K562 (cell line): ENCODE data around the gene SLC4A5. TPM values are rescaled to one million over a fixed set of nuclear protein-coding genes. Genes with fewer than 3 reads are reported as not detected.

ENCODE experiments used
- CHD2 ChIP-seq: IDR thresholded peaks from 2 replicates; pipeline ENCODE4 v1.6.1; 2011; ENCODE audit warnings: low read depth, low read length
- CTCF ChIP-seq, 3 experiments: IDR thresholded peaks in 2 of 3; conservative IDR thresholded peaks in 1 of 3; 2 replicates each; pipeline ENCODE4 v1.5.1; 2011 to 2012; ENCODE audit warnings: low read length in 3 of 3, mild to moderate bottlenecking in 3 of 3, control low read depth in 2 of 3, improper control_type of control experiment in 1 of 3, inconsistent platforms in 1 of 3, low read depth in 1 of 3, mixed read lengths in 1 of 3, moderate library complexity in 1 of 3; ENCODE audit not compliant: insufficient read depth in 2 of 3
- ESRRB ChIP-seq: fragments of 250-450 bp; sonication (Bioruptor Pico); IDR thresholded peaks from 2 replicates; pipeline ENCODE4 v1.5.0; 2020; ENCODE audit warnings: mild to moderate bottlenecking, moderate library complexity, borderline replicate concordance
- ETS2 ChIP-seq: IDR thresholded peaks from 2 replicates; pipeline ENCODE4 v1.6.1; 2016; ENCODE audit warnings: borderline replicate concordance, missing genetic modification characterization, mild to moderate bottlenecking, moderate library complexity, missing compliant biosample characterization; ENCODE audit not compliant: poor library complexity, severe bottlenecking
- GABPB2 ChIP-seq: fragments of 250-450 bp; sonication (Bioruptor Pico); conservative IDR thresholded peaks from 2 replicates; pipeline ENCODE4 v1.5.1; 2021; ENCODE audit warnings: mild to moderate bottlenecking
- L3MBTL2 ChIP-seq: fragments of 450-650 bp; IDR thresholded peaks from 2 replicates; pipeline ENCODE4 v1.6.1; 2016; ENCODE audit warnings: mild to moderate bottlenecking, moderate library complexity
- NR2C1 ChIP-seq, 2 experiments: fragments of 450-650 bp; IDR thresholded peaks; 2 replicates each; pipeline ENCODE4 v1.6.1; 2017; ENCODE audit warnings: mild to moderate bottlenecking in 2 of 2, antibody characterized with exemption in 1 of 2, inconsistent platforms in 1 of 2, missing compliant biosample characterization in 1 of 2, missing genetic modification characterization in 1 of 2
- POLR2H ChIP-seq: IDR thresholded peaks from 2 replicates; pipeline ENCODE4 v1.6.1; 2016; ENCODE audit warnings: missing genetic modification characterization, low read depth, mild to moderate bottlenecking, control low read depth, missing compliant biosample characterization, moderate library complexity
- RB1 ChIP-seq: fragments of 450-650 bp; IDR thresholded peaks from 2 replicates; pipeline ENCODE4 v1.6.1; 2017; ENCODE audit warnings: low read depth, mild to moderate bottlenecking
- SMARCE1 ChIP-seq: fragments of 450-650 bp; IDR thresholded peaks from 2 replicates; pipeline ENCODE4 v1.7.1; 2016; ENCODE audit warnings: mild to moderate bottlenecking
- SRSF7 ChIP-seq: fragments of 200-400 bp; formaldehyde crosslinking; optimal IDR thresholded peaks from 2 replicates; pipeline ENCODE3; 2017; ENCODE audit warnings: mild to moderate bottlenecking, low read depth, low read length
- ZNF12 ChIP-seq: sonication (generic); formaldehyde crosslinking; IDR thresholded peaks from 2 replicates; pipeline ENCODE4 v1.4.0; 2020; ENCODE audit warnings: mild to moderate bottlenecking, missing genetic modification reagents
- ZNF239 ChIP-seq: fragments of 250-450 bp; sonication (Bioruptor Pico); IDR thresholded peaks from 2 replicates; pipeline ENCODE4 v1.4.0; 2020; ENCODE audit warnings: mild to moderate bottlenecking
- ZNF280A ChIP-seq: fragments of 450-650 bp; IDR thresholded peaks from 2 replicates; pipeline ENCODE4 v1.6.1; 2018; ENCODE audit warnings: mild to moderate bottlenecking, low read depth; ENCODE audit not compliant: partially characterized antibody
- ZSCAN32 ChIP-seq: fragments of 450-650 bp; formaldehyde crosslinking; IDR thresholded peaks from 2 replicates; pipeline ENCODE4 v1.4.0; 2020; ENCODE audit warnings: mild to moderate bottlenecking, moderate library complexity
- polyA plus RNA-seq, 8 experiments: library from polyadenylated mRNA; depleted of rRNA in 4 of 8; stranded (reverse) in 5 of 8; unstranded in 3 of 8; fragments of >200 nt; fragmentation: Nextera tagmentation in 2 of 8; fragmentation: Illumina TruSeq in 1 of 8; extraction: Ambion mirVana in 2 of 8; extraction: Trizol in 1 of 8; gene quantifications; 2 replicates each; pipeline versions ENCODE4 v1.2.1 to v1.2.3, GENCODE V29; 2011 to 2014; ENCODE audit warnings: inconsistent platforms in 1 of 8, missing spikeins in 1 of 8
- total RNA-seq, 7 experiments: library from RNA; depleted of rRNA in 6 of 7; stranded (reverse); fragments of >200 nt in 6 of 7; fragmentation: Illumina TruSeq in 2 of 7; extraction: Trizol in 2 of 7; gene quantifications; 2 replicates each; pipeline versions ENCODE4 v1.2.1 to v1.2.3, GENCODE V29; 2011 to 2021; ENCODE audit warnings: low replicate concordance in 1 of 7
- TF ChIP-seq, protein P1 (sequence below): sonication (generic); formaldehyde crosslinking; IDR thresholded peaks from 2 replicates; pipeline ENCODE4 v1.8.0; 2022; ENCODE audit warnings: mild to moderate bottlenecking, missing genetic modification reagents
- TF ChIP-seq, protein P2 (sequence below): fragments of 450-650 bp; formaldehyde crosslinking; conservative IDR thresholded peaks from 2 replicates; pipeline ENCODE4 v1.4.0; 2022; ENCODE audit warnings: mild to moderate bottlenecking, missing genetic modification characterization

Gene SLC4A5
- total and polyA plus RNA-seq, 9 of the 15 experiments (the other 6 are each of a cell fraction or from before 2014, with no cell fraction given), result 0.03 to 0.77 (median 0.14) TPM; not detected in 1

GRCh38 chr2:74198461-74199274 is 144.5 kb downstream of the SLC4A5 start, which contains the start of gene MTHFD2 (continued):
- TF ChIP-seq RB1 (peak; percentile 90), CTCF (IDR thresholded peaks at IDR 0.05 in 2 of 3, conservative IDR thresholded peaks at IDR 0.05 in 1 of 3; ENCODE audit: insufficient read depth in 2 of 3, low read depth in 1 of 3, low read length in 3 of 3) (peak; percentile 83 to 86 (median 85)), ZNF239 (no peak), NR2C1 (IDR thresholded peaks at IDR 0.05) (no peak), NR2C1 (tag; IDR thresholded peaks at IDR 0.05) (no peak), ZSCAN32 (CRISPR knock-in tag) (peak; percentile 99), ZNF280A (no peak), L3MBTL2 (peak; percentile 99), GABPB2 (CRISPR knock-in tag) (no peak), ZNF12 (peak; percentile 73; the same call in 1 of the 2 replicates), ETS2 (tag) (no peak), CHD2 (peak; percentile 72), ESRRB (peak; percentile 35; the same call in 1 of the 2 replicates), SRSF7 (peak; percentile 85), SMARCE1 (no peak), POLR2H (tag) (peak; percentile 98)
- TF ChIP-seq, protein P1, sequence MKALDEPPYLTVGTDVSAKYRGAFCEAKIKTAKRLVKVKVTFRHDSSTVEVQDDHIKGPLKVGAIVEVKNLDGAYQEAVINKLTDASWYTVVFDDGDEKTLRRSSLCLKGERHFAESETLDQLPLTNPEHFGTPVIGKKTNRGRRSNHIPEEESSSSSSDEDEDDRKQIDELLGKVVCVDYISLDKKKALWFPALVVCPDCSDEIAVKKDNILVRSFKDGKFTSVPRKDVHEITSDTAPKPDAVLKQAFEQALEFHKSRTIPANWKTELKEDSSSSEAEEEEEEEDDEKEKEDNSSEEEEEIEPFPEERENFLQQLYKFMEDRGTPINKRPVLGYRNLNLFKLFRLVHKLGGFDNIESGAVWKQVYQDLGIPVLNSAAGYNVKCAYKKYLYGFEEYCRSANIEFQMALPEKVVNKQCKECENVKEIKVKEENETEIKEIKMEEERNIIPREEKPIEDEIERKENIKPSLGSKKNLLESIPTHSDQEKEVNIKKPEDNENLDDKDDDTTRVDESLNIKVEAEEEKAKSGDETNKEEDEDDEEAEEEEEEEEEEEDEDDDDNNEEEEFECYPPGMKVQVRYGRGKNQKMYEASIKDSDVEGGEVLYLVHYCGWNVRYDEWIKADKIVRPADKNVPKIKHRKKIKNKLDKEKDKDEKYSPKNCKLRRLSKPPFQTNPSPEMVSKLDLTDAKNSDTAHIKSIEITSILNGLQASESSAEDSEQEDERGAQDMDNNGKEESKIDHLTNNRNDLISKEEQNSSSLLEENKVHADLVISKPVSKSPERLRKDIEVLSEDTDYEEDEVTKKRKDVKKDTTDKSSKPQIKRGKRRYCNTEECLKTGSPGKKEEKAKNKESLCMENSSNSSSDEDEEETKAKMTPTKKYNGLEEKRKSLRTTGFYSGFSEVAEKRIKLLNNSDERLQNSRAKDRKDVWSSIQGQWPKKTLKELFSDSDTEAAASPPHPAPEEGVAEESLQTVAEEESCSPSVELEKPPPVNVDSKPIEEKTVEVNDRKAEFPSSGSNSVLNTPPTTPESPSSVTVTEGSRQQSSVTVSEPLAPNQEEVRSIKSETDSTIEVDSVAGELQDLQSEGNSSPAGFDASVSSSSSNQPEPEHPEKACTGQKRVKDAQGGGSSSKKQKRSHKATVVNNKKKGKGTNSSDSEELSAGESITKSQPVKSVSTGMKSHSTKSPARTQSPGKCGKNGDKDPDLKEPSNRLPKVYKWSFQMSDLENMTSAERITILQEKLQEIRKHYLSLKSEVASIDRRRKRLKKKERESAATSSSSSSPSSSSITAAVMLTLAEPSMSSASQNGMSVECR (CRISPR knock-in tag), result peak; percentile 85
- TF ChIP-seq, protein P2, sequence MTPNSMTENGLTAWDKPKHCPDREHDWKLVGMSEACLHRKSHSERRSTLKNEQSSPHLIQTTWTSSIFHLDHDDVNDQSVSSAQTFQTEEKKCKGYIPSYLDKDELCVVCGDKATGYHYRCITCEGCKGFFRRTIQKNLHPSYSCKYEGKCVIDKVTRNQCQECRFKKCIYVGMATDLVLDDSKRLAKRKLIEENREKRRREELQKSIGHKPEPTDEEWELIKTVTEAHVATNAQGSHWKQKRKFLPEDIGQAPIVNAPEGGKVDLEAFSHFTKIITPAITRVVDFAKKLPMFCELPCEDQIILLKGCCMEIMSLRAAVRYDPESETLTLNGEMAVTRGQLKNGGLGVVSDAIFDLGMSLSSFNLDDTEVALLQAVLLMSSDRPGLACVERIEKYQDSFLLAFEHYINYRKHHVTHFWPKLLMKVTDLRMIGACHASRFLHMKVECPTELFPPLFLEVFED (CRISPR knock-in tag), result 0 out of 2 replicates have a peak, but pooled peaks have one; percentile 26
